Suprapubic skin (tissue), 4 donors: ENCODE results near the gene OCRL. TPM values are rescaled to one million over a fixed set of nuclear protein-coding genes. Genes with fewer than 3 reads are reported as not detected.

Source experiments
- DNase-seq, 2 donors: peaks; one replicate each; pipeline ENCODE4 v3.0.0-alpha.2; 2019; ENCODE audit warnings: low spot score in 2 of 2
- H3K27ac ChIP-seq: fragments of 200-600 bp; sonication (generic); one replicate; pipeline ENCODE4 v1.5.1; 2019
- H3K27me3 ChIP-seq: fragments of 200-600 bp; sonication (generic); one replicate; pipeline ENCODE4 v1.5.1; 2019
- H3K36me3 ChIP-seq: fragments of 200-600 bp; sonication (generic); one replicate; pipeline ENCODE4 v1.5.1; 2019
- H3K4me1 ChIP-seq: fragments of 200-600 bp; sonication (generic); one replicate; pipeline ENCODE4 v1.5.1; 2019
- H3K4me3 ChIP-seq: fragments of 200-600 bp; sonication (generic); one replicate; pipeline ENCODE4 v1.5.1; 2019; ENCODE audit warnings: mild to moderate bottlenecking
- H3K9me3 ChIP-seq: fragments of 200-600 bp; sonication (generic); one replicate; pipeline ENCODE4 v1.5.1; 2019
- CTCF ChIP-seq, 2 donors: fragments of 200-600 bp in 1 of 2; fragments of 450-650 bp in 1 of 2; sonication (generic) in 1 of 2; IDR thresholded peaks; one replicate each; pipeline ENCODE4 v1.5.1; 2016 to 2019; ENCODE audit warnings: antibody characterized with exemption in 2 of 2, mild to moderate bottlenecking in 1 of 2, moderate library complexity in 1 of 2
- EP300 ChIP-seq: sonication (generic); formaldehyde crosslinking; IDR thresholded peaks from one replicate; pipeline ENCODE4 v1.6.1; 2017; ENCODE audit warnings: antibody characterized with exemption
- POLR2A ChIP-seq, 2 donors: fragments of 450-650 bp; IDR thresholded peaks; one replicate each; pipeline ENCODE4 v1.6.1; 2017; ENCODE audit warnings: antibody characterized with exemption in 2 of 2, mild to moderate bottlenecking in 2 of 2, moderate library complexity in 2 of 2
- POLR2AphosphoS5 ChIP-seq, 3 donors: sonication (generic); formaldehyde crosslinking; IDR thresholded peaks; one replicate each; pipeline ENCODE4 v1.6.1; 2017; ENCODE audit warnings: antibody characterized with exemption in 3 of 3
- WGBS: methylation state at CpG from one replicate; pipeline ENCODE4 v1.1.5; 2018; 5-methylcytosine and 5-hydroxymethylcytosine counted together
- total RNA-seq, 4 donors: library from RNA; depleted of rRNA; stranded (reverse); fragments of >200 nt; gene quantifications; one replicate each; pipeline ENCODE4 v1.1.0, GENCODE V29; 2016

The OCRL gene
- total RNA-seq, 4 donors from 2014 or later, result 15.0 to 35.4 (median 16.3) TPM

DNA sequence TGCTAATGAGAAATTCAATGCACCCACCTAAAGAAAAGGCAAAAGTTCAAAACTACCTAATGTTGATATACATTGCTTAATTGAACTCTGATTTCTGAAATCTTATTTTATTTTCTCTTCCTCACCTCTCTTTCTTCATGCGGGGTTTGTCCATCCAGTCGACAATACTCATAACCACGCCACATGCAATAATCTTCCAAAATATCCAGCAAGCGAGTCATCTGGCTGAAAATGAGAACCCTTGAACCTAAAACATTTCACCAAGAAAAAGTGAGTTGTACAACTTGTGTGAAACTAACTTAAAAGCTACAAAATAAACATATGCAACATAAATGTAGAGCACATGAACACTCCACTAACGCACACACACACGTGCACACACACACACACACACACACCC lies 43.4 kb upstream of the OCRL start:
- no peak for DNase-seq
- H3K9me3 ChIP-seq, result no peaks in the 10 kb centered on the region
- WGBS, result 81% methylated on average over 6 of the region's 6 CpGs
- no peak overlapping the region for H3K4me3 ChIP-seq
- H3K27me3 ChIP-seq, result no peaks in the 10 kb centered on the region
- H3K36me3 ChIP-seq, result no peaks in the 10 kb centered on the region
- no peaks in the 10 kb centered on the region for H3K4me1 ChIP-seq
- TF ChIP-seq POLR2A (IDR thresholded peaks at IDR 0.05) (no peak), EP300 (no peak), CTCF (IDR thresholded peaks at IDR 0.05) (no peak), POLR2AphosphoS5 (IDR thresholded peaks at IDR 0.05) (no peak)
- no peak overlapping the region for H3K27ac ChIP-seq

GRCh38 chrX:129497146-129497843 lies 42.8 kb upstream of the OCRL start:
- WGBS, result 58% methylated on average over 3 of the region's 3 CpGs
- H3K27me3 ChIP-seq, result no peaks in the 10 kb centered on the region
- H3K4me1 ChIP-seq, result no peaks in the 10 kb centered on the region

DNA sequence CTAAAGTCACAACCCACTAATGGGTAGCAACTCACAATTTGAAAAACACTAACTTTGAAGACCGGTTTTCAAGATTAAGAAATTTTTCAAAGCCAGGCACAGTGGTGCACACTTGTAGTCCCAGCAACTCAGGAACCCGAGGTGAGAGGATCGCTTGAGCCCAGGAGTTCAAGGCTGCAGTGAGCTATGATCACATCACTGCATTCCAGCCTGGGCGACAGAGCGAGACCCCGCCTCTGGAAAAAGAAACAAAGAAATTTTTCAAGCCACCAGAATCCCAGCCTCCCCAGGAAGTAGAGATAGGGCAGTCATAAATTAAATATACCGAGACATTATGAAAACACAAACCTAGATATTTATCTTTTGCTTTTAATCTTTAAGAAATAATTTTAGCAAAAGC lies 29.7 kb upstream of the OCRL start:
- no peak overlapping the region for H3K4me3 ChIP-seq
- H3K36me3 ChIP-seq, result peaks cover 9% of the 10 kb centered on the region
- H3K27me3 ChIP-seq, result no peaks in the 10 kb centered on the region
- TF ChIP-seq EP300, result no peak
- no peak for TF ChIP-seq CTCF (IDR thresholded peaks at IDR 0.05)
- TF ChIP-seq POLR2A (IDR thresholded peaks at IDR 0.05), result no peak
- no peak for TF ChIP-seq POLR2AphosphoS5 (IDR thresholded peaks at IDR 0.05)
- H3K27ac ChIP-seq, result no peak overlapping the region
- no peak for DNase-seq
- H3K9me3 ChIP-seq, result no peaks in the 10 kb centered on the region
- no peaks in the 10 kb centered on the region for H3K4me1 ChIP-seq
- 68% methylated on average over 7 of the region's 7 CpGs for WGBS

More at GRCh38 chrX:129497146-129497843, 42.8 kb upstream of the OCRL start:
- Histone ChIP-seq H3K4me3 (no peak overlapping the region), H3K27ac (no peak overlapping the region), H3K9me3 (no peaks in the 10 kb centered on the region), H3K36me3 (peaks cover 6% of the 10 kb centered on the region)
- no peak for DNase-seq
- TF ChIP-seq POLR2A (IDR thresholded peaks at IDR 0.05), result no peak
- no peak for TF ChIP-seq CTCF (IDR thresholded peaks at IDR 0.05)
- TF ChIP-seq EP300, result no peak
- TF ChIP-seq POLR2AphosphoS5 (IDR thresholded peaks at IDR 0.05), result no peak

- Histone ChIP-seq H3K27me3 (no peaks in the 10 kb centered on the region), H3K9me3 (no peaks in the 10 kb centered on the region), H3K4me1 (no peaks in the 10 kb centered on the region), H3K4me3 (no peak overlapping the region), H3K36me3 (peaks cover 10% of the 10 kb centered on the region), H3K27ac (no peak overlapping the region)
- TF ChIP-seq EP300 (no peak), POLR2AphosphoS5 (IDR thresholded peaks at IDR 0.05) (no peak), POLR2A (IDR thresholded peaks at IDR 0.05) (no peak)
- no peak for DNase-seq
- WGBS, result 75% methylated on average over 5 of the region's 5 CpGs
Measured at GRCh38 chrX:129511689-129512088, 28.4 kb upstream of the OCRL start.

- Histone ChIP-seq H3K27ac (no peak overlapping the region), H3K9me3 (no peaks in the 10 kb centered on the region), H3K36me3 (peaks cover 9% of the 10 kb centered on the region), H3K4me1 (no peaks in the 10 kb centered on the region), H3K4me3 (no peak overlapping the region), H3K27me3 (no peaks in the 10 kb centered on the region)
- TF ChIP-seq POLR2A (IDR thresholded peaks at IDR 0.05) (no peak), POLR2AphosphoS5 (IDR thresholded peaks at IDR 0.05) (no peak), EP300 (no peak)
- no peak for DNase-seq
- 84% methylated on average over 2 of the region's 2 CpGs for WGBS
Measured at GRCh38 chrX:129512409-129512808, 27.6 kb upstream of the OCRL start.

- TF ChIP-seq POLR2AphosphoS5 (IDR thresholded peaks at IDR 0.05), result no peak
- no peak for TF ChIP-seq EP300
- no peak for TF ChIP-seq POLR2A (IDR thresholded peaks at IDR 0.05)
- TF ChIP-seq CTCF (IDR thresholded peaks at IDR 0.05), result no peak
- 57% methylated on average over 3 of the region's 3 CpGs for WGBS
- Histone ChIP-seq H3K9me3 (no peaks in the 10 kb centered on the region), H3K27me3 (no peaks in the 10 kb centered on the region), H3K36me3 (peaks cover 6% of the 10 kb centered on the region), H3K4me3 (no peak overlapping the region), H3K27ac (no peak overlapping the region), H3K4me1 (peaks cover 2% of the 10 kb centered on the region)
- no peak for DNase-seq
Measured at GRCh38 chrX:129516402-129516801, 23.7 kb upstream of the OCRL start.
